GM12872 (cell line): ENCODE measurements around the gene MAU2.
A peak's percentile ranks its signal among the peaks of the same experiment; 100 is the strongest.

ENCODE experiments used
- TF ChIP-seq, protein P1 (sequence below): IDR thresholded peaks from 3 replicates; pipeline ENCODE4 v1.5.1; 2011; ENCODE audit warnings: low read depth, mild to moderate bottlenecking, low read length, moderate library complexity; ENCODE audit not compliant: insufficient read depth

Gene MAU2

DNA sequence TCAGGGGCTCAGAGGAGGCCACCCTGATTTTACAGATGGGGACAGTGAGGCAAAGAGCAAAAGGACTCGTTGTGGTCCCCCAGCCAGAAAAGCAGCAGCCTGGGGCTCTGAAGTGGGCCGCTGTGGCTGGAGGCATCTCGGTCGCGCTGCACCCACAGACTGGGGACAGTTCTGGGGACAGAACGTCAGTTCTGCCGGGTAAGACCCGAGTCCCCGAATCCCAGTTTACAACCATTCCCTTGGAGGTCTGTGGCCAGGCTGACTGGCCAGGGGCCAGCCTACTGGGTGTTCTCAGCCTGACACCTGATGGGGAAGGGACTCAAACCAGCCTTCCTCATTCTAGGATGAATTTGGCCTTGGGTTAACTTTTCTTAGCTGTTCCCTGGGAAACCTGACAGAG is 14.4 kb upstream of the MAU2 start:
- TF ChIP-seq, protein P1, sequence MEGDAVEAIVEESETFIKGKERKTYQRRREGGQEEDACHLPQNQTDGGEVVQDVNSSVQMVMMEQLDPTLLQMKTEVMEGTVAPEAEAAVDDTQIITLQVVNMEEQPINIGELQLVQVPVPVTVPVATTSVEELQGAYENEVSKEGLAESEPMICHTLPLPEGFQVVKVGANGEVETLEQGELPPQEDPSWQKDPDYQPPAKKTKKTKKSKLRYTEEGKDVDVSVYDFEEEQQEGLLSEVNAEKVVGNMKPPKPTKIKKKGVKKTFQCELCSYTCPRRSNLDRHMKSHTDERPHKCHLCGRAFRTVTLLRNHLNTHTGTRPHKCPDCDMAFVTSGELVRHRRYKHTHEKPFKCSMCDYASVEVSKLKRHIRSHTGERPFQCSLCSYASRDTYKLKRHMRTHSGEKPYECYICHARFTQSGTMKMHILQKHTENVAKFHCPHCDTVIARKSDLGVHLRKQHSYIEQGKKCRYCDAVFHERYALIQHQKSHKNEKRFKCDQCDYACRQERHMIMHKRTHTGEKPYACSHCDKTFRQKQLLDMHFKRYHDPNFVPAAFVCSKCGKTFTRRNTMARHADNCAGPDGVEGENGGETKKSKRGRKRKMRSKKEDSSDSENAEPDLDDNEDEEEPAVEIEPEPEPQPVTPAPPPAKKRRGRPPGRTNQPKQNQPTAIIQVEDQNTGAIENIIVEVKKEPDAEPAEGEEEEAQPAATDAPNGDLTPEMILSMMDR = no peak

- TF ChIP-seq, protein P1 = no peak
These were observed 12.3 kb upstream of the MAU2 start for GRCh38 chr19:19308373-19308772.

DNA sequence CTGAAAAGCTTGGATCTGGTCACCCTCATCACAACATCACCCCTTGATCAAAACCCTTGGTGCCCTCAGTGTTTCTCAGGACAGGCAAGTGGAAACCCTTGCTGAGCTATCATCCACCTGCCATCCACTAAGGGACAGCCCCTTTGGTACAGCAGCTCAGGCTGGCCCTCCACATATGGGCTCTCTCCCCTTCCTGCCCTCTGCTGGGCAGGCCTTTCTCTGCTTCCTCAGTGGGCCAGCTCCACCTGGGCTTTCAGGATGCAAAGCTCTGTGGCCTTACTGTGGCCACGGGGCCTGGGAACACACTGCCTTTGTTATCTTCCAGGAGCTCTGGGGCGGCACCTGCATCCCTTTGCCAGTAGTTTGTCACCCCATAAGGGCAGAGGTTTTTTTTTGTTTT is 5.2 kb upstream of the MAU2 start:
- TF ChIP-seq, protein P1 = 0 out of 3 replicates have a peak, but pooled peaks have one; percentile 12

- TF ChIP-seq, protein P1 = no peak
These were observed 4.5 kb upstream of the MAU2 start for GRCh38 chr19:19316082-19316481.

GRCh38 chr19:19319732-19320360 is 783 bp upstream of the MAU2 start:
- TF ChIP-seq, protein P1 = no peak

DNA sequence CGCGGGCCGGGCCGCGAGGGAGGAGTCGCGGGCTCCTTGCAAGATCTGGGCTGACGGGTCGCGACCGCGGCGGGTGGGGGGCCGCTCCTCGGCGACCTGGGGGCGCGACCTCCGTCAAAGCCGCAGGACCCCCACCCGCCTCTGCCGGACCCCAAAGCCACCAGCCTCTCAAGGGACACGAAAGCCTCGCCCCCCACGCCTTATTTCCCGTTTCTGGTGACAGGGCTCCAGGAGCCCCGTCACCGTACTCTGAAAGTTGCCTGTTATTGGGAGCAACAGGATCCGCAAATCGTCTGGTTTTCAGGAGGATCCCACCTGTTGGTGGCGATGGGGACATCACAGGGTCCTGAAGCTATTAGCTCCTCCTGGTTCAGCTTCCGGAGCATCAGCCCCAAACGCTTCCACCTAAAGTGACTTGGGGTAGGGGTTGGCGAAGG is 530 bp downstream of the MAU2 start:
- TF ChIP-seq, protein P1 = no peak

- TF ChIP-seq, protein P1 = no peak
These were observed 3.6 kb downstream of the MAU2 start for GRCh38 chr19:19324059-19324770.
